Endodermal cell (in vitro differentiated cells): Measurements from ENCODE around the gene SCUBE3. TPM values are rescaled to one million over a fixed set of nuclear protein-coding genes. Genes with fewer than 3 reads are reported as not detected.

Experiments used
- DNase-seq: peaks from one replicate; pipeline ENCODE4 v3.0.0-alpha.2; 2017
- H3K27ac ChIP-seq: 2 replicates; pipeline ENCODE4 v1.5.1; 2013; ENCODE audit warnings: mild to moderate bottlenecking, low read depth, low read length, moderate library complexity
- H3K27me3 ChIP-seq: 2 replicates; pipeline ENCODE4 v1.6.1; 2013; ENCODE audit warnings: mild to moderate bottlenecking, low read length, moderate library complexity; ENCODE audit not compliant: insufficient read depth, control insufficient read depth, poor library complexity, severe bottlenecking
- H3K36me3 ChIP-seq: 2 replicates; pipeline ENCODE4 v1.7.0; 2013; ENCODE audit warnings: mild to moderate bottlenecking, low read length, moderate library complexity; ENCODE audit not compliant: control insufficient read depth, insufficient read depth
- H3K4me1 ChIP-seq: one replicate; pipeline ENCODE4 v1.7.0; 2013; ENCODE audit warnings: low read length; ENCODE audit not compliant: control insufficient read depth, insufficient read depth
- H3K4me3 ChIP-seq: 2 replicates; pipeline ENCODE4 v1.5.1; 2013; ENCODE audit warnings: mild to moderate bottlenecking, low read length, moderate library complexity
- H3K9ac ChIP-seq: 2 replicates; pipeline ENCODE4 v1.6.1; 2013; ENCODE audit warnings: mild to moderate bottlenecking, low read length, moderate library complexity; ENCODE audit not compliant: poor library complexity, severe bottlenecking; ENCODE audit errors: extremely low read depth
- H3K9me3 ChIP-seq: 2 replicates; pipeline ENCODE4 v1.6.1; 2013; ENCODE audit warnings: mild to moderate bottlenecking, low read length, moderate library complexity; ENCODE audit not compliant: control insufficient read depth
- H3K27ac Mint-ChIP-seq: 2 replicates; pipeline ENCODE4 v1.8.0; 2020; ENCODE audit warnings: mixed read lengths
- H3K27me3 Mint-ChIP-seq: 2 replicates; pipeline ENCODE4 v1.8.0; 2021; ENCODE audit warnings: mild to moderate bottlenecking, mixed read lengths; ENCODE audit not compliant: insufficient read depth
- H3K36me3 Mint-ChIP-seq: 2 replicates; pipeline ENCODE4 v1.8.0; 2020; ENCODE audit warnings: low read depth, mixed read lengths
- H3K4me1 Mint-ChIP-seq: 2 replicates; pipeline ENCODE4 v1.8.0; 2020; ENCODE audit warnings: mixed read lengths
- H3K4me3 Mint-ChIP-seq: 2 replicates; pipeline ENCODE4 v1.8.0; 2020; ENCODE audit warnings: mild to moderate bottlenecking, moderate library complexity, mixed read lengths
- H3K9me3 Mint-ChIP-seq: 2 replicates; pipeline ENCODE4 v1.8.0; 2020; ENCODE audit warnings: mild to moderate bottlenecking, mixed read lengths
- CTCF ChIP-seq: fragments of 200-600 bp; sonication (generic); conservative IDR thresholded peaks from 2 replicates; pipeline ENCODE4 v1.5.0; 2021; ENCODE audit warnings: antibody characterized with exemption, mild to moderate bottlenecking
- WGBS, 2 experiments: methylation state at CpG; one replicate each; pipeline versions ENCODE4 v1.1.5 to v1.1.7; 2013; ENCODE audit warnings: missing lambda C conversion rate in 2 of 2, mixed read lengths in 1 of 2; ENCODE audit not compliant: insufficient coverage in 1 of 2, insufficient read length in 1 of 2; 5-methylcytosine and 5-hydroxymethylcytosine counted together
- total RNA-seq, 2 donors: library from RNA; stranded (reverse); fragmentation: NEBNext Ultra II Directional in 1 of 2; extraction: Animal tissue kit (Norgen Biotek cat#: 25700) in 1 of 2; gene quantifications; 2 replicates in 1 of 2; 3 replicates in 1 of 2; pipeline ENCODE4 v1.2.1, GENCODE V29; 2021

Gene SCUBE3
- total RNA-seq, 2 donors from 2014 or later = 0.27 to 0.86 TPM

- H3K4me3 ChIP-seq = no peak overlapping the region
- H3K4me3 Mint-ChIP-seq = no peak overlapping the region
- no peak for TF ChIP-seq CTCF
- peaks cover 11% of the 10 kb centered on the region for H3K4me1 Mint-ChIP-seq
- WGBS, 2 experiments = 94 to 100% methylated on average over 2 to 4 of the region's 4 CpGs
- peaks cover 14% of the 10 kb centered on the region for H3K36me3 Mint-ChIP-seq
- DNase-seq = no peak
- H3K9me3 Mint-ChIP-seq = no peaks in the 10 kb centered on the region
- peaks cover 9% of the 10 kb centered on the region for H3K36me3 ChIP-seq
- no peaks in the 10 kb centered on the region for H3K4me1 ChIP-seq
- no peak overlapping the region for H3K9ac ChIP-seq
- H3K9me3 ChIP-seq = no peaks in the 10 kb centered on the region
- H3K27me3 ChIP-seq = no peaks in the 10 kb centered on the region
- no peaks in the 10 kb centered on the region for H3K27me3 Mint-ChIP-seq
- no peak overlapping the region for H3K27ac Mint-ChIP-seq
- H3K27ac ChIP-seq = no peak overlapping the region
Observed at GRCh38 chr6:35299674-35300073, 85.9 kb downstream of the SCUBE3 start.

GRCh38 chr6:35300848-35301247, 87.1 kb downstream of the SCUBE3 start:
- Histone ChIP-seq H3K9me3 (no peaks in the 10 kb centered on the region), H3K36me3 (peaks cover 3% of the 10 kb centered on the region), H3K27me3 (no peaks in the 10 kb centered on the region), H3K4me3 (no peak overlapping the region), H3K4me1 (no peaks in the 10 kb centered on the region), H3K9ac (no peak overlapping the region), H3K27ac (no peak overlapping the region)
- Mint-ChIP-seq H3K27ac (no peak overlapping the region), H3K27me3 (no peaks in the 10 kb centered on the region), H3K36me3 (peaks cover 4% of the 10 kb centered on the region), H3K4me1 (peaks cover 11% of the 10 kb centered on the region), H3K4me3 (no peak overlapping the region), H3K9me3 (no peaks in the 10 kb centered on the region)
- TF ChIP-seq CTCF = no peak
- DNase-seq = no peak

Other genes with a start within 250 kb of the SCUBE3 start
- not detected for gene TCP11, start 72.6 kb upstream of the SCUBE3 start, total RNA-seq
- 10 to 100 TPM; 39.0 to 42.9 TPM for gene ZNF76, start 45.8 kb downstream of the SCUBE3 start, total RNA-seq
- 1 to 10 TPM; 6.3 to 6.8 TPM for gene DEF6, start 83.9 kb downstream of the SCUBE3 start, total RNA-seq
- gene PPARD, start 128.6 kb downstream of the SCUBE3 start, total RNA-seq = 10 to 100 TPM; 10.9 to 11.5 TPM
- 10 to 100 TPM; 13.5 to 16.4 TPM for gene FANCE, start 238.4 kb downstream of the SCUBE3 start, total RNA-seq